ENCODE results near the gene VPS45. TPM values are rescaled to one million over a fixed set of nuclear protein-coding genes. Genes with fewer than 3 reads are reported as not detected.

VPS45 gene
- total and polyA plus RNA-seq, 2 of the 13 experiments (the other 11 are each of a cell fraction or from before 2014, with no cell fraction given), result 15.2 to 25.2 TPM

DNA sequence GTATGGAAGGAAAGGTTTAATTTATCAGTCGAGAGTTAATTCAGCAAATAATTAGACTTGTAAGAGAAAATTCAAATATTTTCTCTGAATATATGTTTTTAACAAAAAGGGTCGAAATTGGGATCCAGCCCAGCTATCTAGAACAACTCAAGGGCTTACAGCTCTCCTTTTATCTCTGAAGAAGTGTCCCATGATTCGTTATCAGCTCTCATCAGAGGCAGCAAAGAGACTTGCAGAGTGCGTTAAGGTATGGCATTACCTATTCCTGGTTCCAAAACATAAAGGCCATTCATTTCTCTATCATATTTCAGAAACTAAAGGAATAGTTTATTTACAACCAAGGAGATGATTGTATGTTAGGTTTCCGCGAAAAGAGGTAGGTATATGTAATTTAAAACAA, 9.4 kb downstream of the VPS45 start:
- Histone ChIP-seq H3K27me3 (ENCODE audit: control insufficient read depth in 1 of 2, insufficient read depth in 2 of 2, low read length in 2 of 2) (no peaks in the 10 kb centered on the region), H3K4me1 (ENCODE audit: insufficient read depth, low read length) (no peaks in the 10 kb centered on the region), H3K79me2 (ENCODE audit: insufficient read depth, low read length) (no peaks in the 10 kb centered on the region), H3K27ac (ENCODE audit: extremely low read length, insufficient read depth, low read length) (no peak overlapping the region), H3K4me2 (ENCODE audit: low read depth, low read length) (no peak overlapping the region), H3K9ac (ENCODE audit: insufficient read depth, low read depth, low read length) (no peak overlapping the region), H3K9me3 (ENCODE audit: low read length) (no peaks in the 10 kb centered on the region), H3K36me3 (replicated peaks in 1 of 2; ENCODE audit: control insufficient read depth in 1 of 2, insufficient read depth in 2 of 2, low read length in 2 of 2) (peaks cover 4 to 34% of the 10 kb centered on the region in 2 experiments), H4K20me1 (ENCODE audit: insufficient read depth, low read length) (no peaks in the 10 kb centered on the region), H3K4me3 (replicated peaks in 1 of 3; ENCODE audit: insufficient read depth in 1 of 3, low read depth in 2 of 3, low read length in 3 of 3) (no peak overlapping the region), H2AFZ (ENCODE audit: low read length) (no peak overlapping the region)
- POLR2A ChIA-PET, result no interaction called here
- DNase-seq (ENCODE audit: low spot score), result no peak
- CTCF ChIA-PET (ENCODE audit: low intra/inter-chr PET ratio, low total read pairs), result no interaction called here
- in situ Hi-C loops (cut with HindIII; ENCODE audit: extremely low pct_ligation_motif_present, low pct_unique_long_range_greater_than_20kb) (no loop called here), intact Hi-C loops (cut with micrococcal nuclease; ENCODE audit: unreplicated experiment) (no loop called here)
- BruUV-seq (replicated peaks), result TSS peak; percentile 27
- ATAC-seq, result no peak
- TF ChIP-seq IRF2 (CRISPR knock-in tag; IDR thresholded peaks at IDR 0.05) (no peak), WIZ (CRISPR knock-in tag; IDR thresholded peaks at IDR 0.05) (no peak), NFIB (CRISPR knock-in tag; IDR thresholded peaks at IDR 0.05; ENCODE audit: borderline replicate concordance) (no peak), ZBTB20 (CRISPR knock-in tag; IDR thresholded peaks at IDR 0.05; ENCODE audit: borderline replicate concordance, low read depth) (no peak), SETDB1 (CRISPR knock-in tag; IDR thresholded peaks at IDR 0.05; ENCODE audit: borderline replicate concordance) (no peak)
- TF ChIP-seq, protein P1, sequence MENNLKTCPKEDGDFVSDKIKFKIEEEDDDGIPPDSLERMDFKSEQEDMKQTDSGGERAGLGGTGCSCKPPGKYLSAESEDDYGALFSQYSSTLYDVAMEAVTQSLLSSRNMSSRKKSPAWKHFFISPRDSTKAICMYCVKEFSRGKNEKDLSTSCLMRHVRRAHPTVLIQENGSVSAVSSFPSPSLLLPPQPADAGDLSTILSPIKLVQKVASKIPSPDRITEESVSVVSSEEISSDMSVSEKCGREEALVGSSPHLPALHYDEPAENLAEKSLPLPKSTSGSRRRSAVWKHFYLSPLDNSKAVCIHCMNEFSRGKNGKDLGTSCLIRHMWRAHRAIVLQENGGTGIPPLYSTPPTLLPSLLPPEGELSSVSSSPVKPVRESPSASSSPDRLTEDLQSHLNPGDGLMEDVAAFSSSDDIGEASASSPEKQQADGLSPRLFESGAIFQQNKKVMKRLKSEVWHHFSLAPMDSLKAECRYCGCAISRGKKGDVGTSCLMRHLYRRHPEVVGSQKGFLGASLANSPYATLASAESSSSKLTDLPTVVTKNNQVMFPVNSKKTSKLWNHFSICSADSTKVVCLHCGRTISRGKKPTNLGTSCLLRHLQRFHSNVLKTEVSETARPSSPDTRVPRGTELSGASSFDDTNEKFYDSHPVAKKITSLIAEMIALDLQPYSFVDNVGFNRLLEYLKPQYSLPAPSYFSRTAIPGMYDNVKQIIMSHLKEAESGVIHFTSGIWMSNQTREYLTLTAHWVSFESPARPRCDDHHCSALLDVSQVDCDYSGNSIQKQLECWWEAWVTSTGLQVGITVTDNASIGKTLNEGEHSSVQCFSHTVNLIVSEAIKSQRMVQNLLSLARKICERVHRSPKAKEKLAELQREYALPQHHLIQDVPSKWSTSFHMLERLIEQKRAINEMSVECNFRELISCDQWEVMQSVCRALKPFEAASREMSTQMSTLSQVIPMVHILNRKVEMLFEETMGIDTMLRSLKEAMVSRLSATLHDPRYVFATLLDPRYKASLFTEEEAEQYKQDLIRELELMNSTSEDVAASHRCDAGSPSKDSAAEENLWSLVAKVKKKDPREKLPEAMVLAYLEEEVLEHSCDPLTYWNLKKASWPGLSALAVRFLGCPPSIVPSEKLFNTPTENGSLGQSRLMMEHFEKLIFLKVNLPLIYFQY (CRISPR knock-in tag; IDR thresholded peaks at IDR 0.05; ENCODE audit: borderline replicate concordance), result no peak
- TF ChIP-seq, protein P2, sequence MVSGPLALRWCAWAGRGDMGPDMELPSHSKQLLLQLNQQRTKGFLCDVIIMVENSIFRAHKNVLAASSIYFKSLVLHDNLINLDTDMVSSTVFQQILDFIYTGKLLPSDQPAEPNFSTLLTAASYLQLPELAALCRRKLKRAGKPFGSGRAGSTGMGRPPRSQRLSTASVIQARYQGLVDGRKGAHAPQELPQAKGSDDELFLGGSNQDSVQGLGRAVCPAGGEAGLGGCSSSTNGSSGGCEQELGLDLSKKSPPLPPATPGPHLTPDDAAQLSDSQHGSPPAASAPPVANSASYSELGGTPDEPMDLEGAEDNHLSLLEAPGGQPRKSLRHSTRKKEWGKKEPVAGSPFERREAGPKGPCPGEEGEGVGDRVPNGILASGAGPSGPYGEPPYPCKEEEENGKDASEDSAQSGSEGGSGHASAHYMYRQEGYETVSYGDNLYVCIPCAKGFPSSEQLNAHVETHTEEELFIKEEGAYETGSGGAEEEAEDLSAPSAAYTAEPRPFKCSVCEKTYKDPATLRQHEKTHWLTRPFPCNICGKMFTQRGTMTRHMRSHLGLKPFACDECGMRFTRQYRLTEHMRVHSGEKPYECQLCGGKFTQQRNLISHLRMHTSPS (CRISPR knock-in tag; IDR thresholded peaks at IDR 0.05; ENCODE audit: low read depth), result no peak
- TF ChIP-seq, protein P3, sequence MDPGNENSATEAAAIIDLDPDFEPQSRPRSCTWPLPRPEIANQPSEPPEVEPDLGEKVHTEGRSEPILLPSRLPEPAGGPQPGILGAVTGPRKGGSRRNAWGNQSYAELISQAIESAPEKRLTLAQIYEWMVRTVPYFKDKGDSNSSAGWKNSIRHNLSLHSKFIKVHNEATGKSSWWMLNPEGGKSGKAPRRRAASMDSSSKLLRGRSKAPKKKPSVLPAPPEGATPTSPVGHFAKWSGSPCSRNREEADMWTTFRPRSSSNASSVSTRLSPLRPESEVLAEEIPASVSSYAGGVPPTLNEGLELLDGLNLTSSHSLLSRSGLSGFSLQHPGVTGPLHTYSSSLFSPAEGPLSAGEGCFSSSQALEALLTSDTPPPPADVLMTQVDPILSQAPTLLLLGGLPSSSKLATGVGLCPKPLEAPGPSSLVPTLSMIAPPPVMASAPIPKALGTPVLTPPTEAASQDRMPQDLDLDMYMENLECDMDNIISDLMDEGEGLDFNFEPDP (CRISPR knock-in tag; conservative IDR thresholded peaks at IDR 0.05), result no peak
- 87% methylated on average over 6 of the region's 6 CpGs for WGBS (ENCODE audit: low lambda C conversion rate)
- FAIRE-seq, result no peak

Measured in HepG2 (cell line).